Thyroid gland (tissue), 4 donors: ENCODE results near the gene KCNMA1. TPM values are rescaled to one million over a fixed set of nuclear protein-coding genes. Genes with fewer than 3 reads are reported as not detected.

Experiments used
- DNase-seq, 2 donors: peaks; one replicate each; pipeline ENCODE4 v3.0.0-alpha.2; 2019
- H3K27ac ChIP-seq, 3 donors: fragments of 200-600 bp; sonication (generic); 1 replicate in 2 of 3; 2 replicates in 1 of 3; pipeline ENCODE4 v1.5.1; 2016 to 2019; ENCODE audit warnings: mild to moderate bottlenecking in 1 of 3, moderate library complexity in 1 of 3
- H3K27me3 ChIP-seq: fragments of 200-600 bp; sonication (generic); one replicate; pipeline ENCODE4 v1.5.1; 2019
- H3K36me3 ChIP-seq, 2 donors: fragments of 200-600 bp; sonication (generic); one replicate each; pipeline ENCODE4 v1.5.1; 2016 to 2019
- H3K4me1 ChIP-seq, 2 donors: fragments of 200-600 bp; sonication (generic); one replicate each; pipeline ENCODE4 v1.5.1; 2017 to 2019
- H3K4me3 ChIP-seq, 3 donors: fragments of 200-600 bp; sonication (generic); replicated peaks in 1 of 3; 1 replicate in 2 of 3; 2 replicates in 1 of 3; pipeline ENCODE4 v1.5.1; 2016; ENCODE audit warnings: mild to moderate bottlenecking in 1 of 3
- H3K9me3 ChIP-seq: fragments of 200-600 bp; sonication (generic); one replicate; pipeline ENCODE4 v1.5.1; 2017
- CTCF ChIP-seq, 6 experiments: fragments of 200-600 bp in 3 of 6; fragments of 450-650 bp in 3 of 6; sonication (generic) in 3 of 6; IDR thresholded peaks; one replicate each; pipeline ENCODE4 v1.5.1; 2016 to 2019; ENCODE audit warnings: antibody characterized with exemption in 6 of 6, mild to moderate bottlenecking in 2 of 6, inconsistent platforms in 1 of 6, moderate library complexity in 1 of 6
- POLR2A ChIP-seq, 2 donors: fragments of 450-650 bp; IDR thresholded peaks; one replicate each; pipeline ENCODE4 v1.6.1; 2017; ENCODE audit warnings: antibody characterized with exemption in 2 of 2, mild to moderate bottlenecking in 2 of 2, moderate library complexity in 1 of 2
- WGBS, 2 donors: methylation state at CpG; one replicate each; pipeline ENCODE4 v1.1.5; 2017; 5-methylcytosine and 5-hydroxymethylcytosine counted together
- intact Hi-C: fragments of 100-400 bp; cut with DNase I; formaldehyde crosslinking; loops from one replicate; pipeline ENCODE4 v1.15.1; 2023
- total RNA-seq, 4 donors: library from RNA; depleted of rRNA; stranded (reverse); fragments of >200 nt; gene quantifications; one replicate each; pipeline ENCODE4 v1.2.3, GENCODE V29; 2016

Gene KCNMA1
- total RNA-seq, 4 donors from 2014 or later = 2.5 to 5.1 (median 3.6) TPM

- H3K4me3 ChIP-seq = no peak overlapping the region
- no peaks in the 10 kb centered on the region for H3K27me3 ChIP-seq
- DNase-seq = no peak
- H3K9me3 ChIP-seq = no peaks in the 10 kb centered on the region
- no peak for TF ChIP-seq POLR2A (IDR thresholded peaks at IDR 0.05)
- no peak overlapping the region for H3K27ac ChIP-seq
- H3K36me3 ChIP-seq = no peaks in the 10 kb centered on the region
- intact Hi-C loops = no loop called here
- 59 to 80% methylated on average over 7 of the region's 7 CpGs for WGBS, 2 donors
- H3K4me1 ChIP-seq = no peaks in the 10 kb centered on the region
Observed at GRCh38 chr10:77457721-77458120, 179.9 kb downstream of the KCNMA1 start.

GRCh38 chr10:77457266-77457665 is 180.3 kb downstream of the KCNMA1 start:
- Histone ChIP-seq H3K9me3 (no peaks in the 10 kb centered on the region), H3K36me3 (no peaks in the 10 kb centered on the region), H3K27ac (no peak overlapping the region), H3K4me1 (no peaks in the 10 kb centered on the region), H3K27me3 (no peaks in the 10 kb centered on the region), H3K4me3 (no peak overlapping the region)
- TF ChIP-seq POLR2A (IDR thresholded peaks at IDR 0.05) = no peak
- no peak for TF ChIP-seq CTCF (IDR thresholded peaks at IDR 0.05)
- WGBS, 2 donors = 89 to 94% methylated on average over 1 of the region's 1 CpG
- DNase-seq = no peak
- intact Hi-C loops = no loop called here

GRCh38 chr10:77456414-77456813 is 181.2 kb downstream of the KCNMA1 start:
- H3K4me3 ChIP-seq = no peak overlapping the region
- no peaks in the 10 kb centered on the region for H3K36me3 ChIP-seq
- intact Hi-C loops = no loop called here
- no peak for DNase-seq
- 87 to 90% methylated on average over 5 of the region's 5 CpGs for WGBS, 2 donors
- H3K9me3 ChIP-seq = no peaks in the 10 kb centered on the region
- no peak for TF ChIP-seq CTCF (IDR thresholded peaks at IDR 0.05)
- no peak for TF ChIP-seq POLR2A (IDR thresholded peaks at IDR 0.05)
- H3K4me1 ChIP-seq = no peaks in the 10 kb centered on the region
- no peaks in the 10 kb centered on the region for H3K27me3 ChIP-seq
- H3K27ac ChIP-seq = no peak overlapping the region

- Histone ChIP-seq H3K4me3 (no peak overlapping the region), H3K36me3 (no peaks in the 10 kb centered on the region), H3K27me3 (no peaks in the 10 kb centered on the region), H3K4me1 (no peaks in the 10 kb centered on the region), H3K9me3 (no peaks in the 10 kb centered on the region), H3K27ac (no peak overlapping the region)
- no peak for TF ChIP-seq CTCF (IDR thresholded peaks at IDR 0.05)
- intact Hi-C loops = no loop called here
- no peak for DNase-seq
- 92 to 95% methylated on average over 2 of the region's 2 CpGs for WGBS, 2 donors
Observed at GRCh38 chr10:77455561-77455960, 182.0 kb downstream of the KCNMA1 start.

- H3K4me1 ChIP-seq = no peaks in the 10 kb centered on the region
- DNase-seq = no peak
- intact Hi-C loops = no loop called here
- no peak overlapping the region for H3K27ac ChIP-seq
- no peak for TF ChIP-seq CTCF (IDR thresholded peaks at IDR 0.05)
- TF ChIP-seq POLR2A (IDR thresholded peaks at IDR 0.05) = no peak
- WGBS, 2 donors = 78 to 82% methylated on average over 4 of the region's 4 CpGs
- H3K36me3 ChIP-seq = no peaks in the 10 kb centered on the region
- H3K4me3 ChIP-seq = no peak overlapping the region
- no peaks in the 10 kb centered on the region for H3K9me3 ChIP-seq
- no peaks in the 10 kb centered on the region for H3K27me3 ChIP-seq
Observed at GRCh38 chr10:77452952-77453564, 184.6 kb downstream of the KCNMA1 start.
